Anterior cingulate cortex (tissue), 58 donors: ENCODE results near the gene PCDHB16.
"Not testable (repeated sequence)": the region's sequence is repeated elsewhere in the genome, so short reads cannot be mapped to it uniquely, and the experiment has no call there.

Experiments used
- DNase-seq, 58 donors: peaks; one replicate each; lab custom pipeline; 2025; lab: John Stamatoyannopoulos, UW

Gene PCDHB16

DNA sequence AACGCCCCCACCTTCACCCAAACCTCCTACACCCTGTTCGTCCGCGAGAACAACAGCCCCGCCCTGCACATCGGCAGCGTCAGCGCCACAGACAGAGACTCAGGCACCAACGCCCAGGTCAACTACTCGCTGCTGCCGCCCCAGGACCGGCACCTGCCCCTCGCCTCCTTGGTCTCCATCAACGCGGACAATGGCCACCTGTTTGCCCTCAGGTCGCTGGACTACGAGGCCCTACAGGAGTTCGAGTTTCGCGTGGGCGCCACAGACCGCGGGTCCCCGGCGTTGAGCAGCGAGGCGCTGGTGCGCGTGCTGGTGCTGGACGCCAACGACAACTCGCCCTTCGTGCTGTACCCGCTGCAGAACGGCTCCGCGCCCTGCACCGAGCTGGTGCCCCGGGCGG lies 42.7 kb downstream of the PCDHB16 start:
- not testable (repeated sequence) for DNase-seq

- not testable (repeated sequence) for DNase-seq
Measured at GRCh38 chr5:141225421-141225820, 43.2 kb downstream of the PCDHB16 start.

DNA sequence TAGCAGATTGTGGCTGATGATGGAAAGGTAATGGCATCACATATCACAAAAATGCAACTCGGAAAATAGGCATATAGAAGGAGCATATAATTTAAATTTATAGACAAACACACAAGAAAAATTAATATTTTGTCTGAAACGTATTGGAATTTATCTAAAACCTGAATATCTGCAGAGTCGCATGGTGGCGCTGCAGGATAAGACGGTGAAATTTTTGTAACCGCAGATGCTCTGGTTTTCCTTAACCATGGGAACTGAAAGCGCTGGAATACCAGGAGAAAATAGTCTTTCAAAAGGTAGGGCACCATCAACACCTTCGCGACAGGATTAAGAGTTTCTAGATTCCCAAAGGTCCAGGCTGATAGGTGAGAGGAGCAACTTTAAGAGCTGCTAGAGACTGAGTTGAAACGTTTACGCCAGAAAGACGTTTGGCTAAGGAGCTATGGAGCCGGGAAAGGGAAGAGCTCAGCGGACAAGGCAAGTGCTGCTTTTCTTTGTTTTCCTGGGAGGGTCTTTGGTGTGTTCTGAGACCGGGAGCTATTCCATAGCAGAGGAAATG lies 52.0 kb downstream of the PCDHB16 start:
- no peak for DNase-seq
